ENCODE results near the gene NDUFB8.

NDUFB8 gene

DNA sequence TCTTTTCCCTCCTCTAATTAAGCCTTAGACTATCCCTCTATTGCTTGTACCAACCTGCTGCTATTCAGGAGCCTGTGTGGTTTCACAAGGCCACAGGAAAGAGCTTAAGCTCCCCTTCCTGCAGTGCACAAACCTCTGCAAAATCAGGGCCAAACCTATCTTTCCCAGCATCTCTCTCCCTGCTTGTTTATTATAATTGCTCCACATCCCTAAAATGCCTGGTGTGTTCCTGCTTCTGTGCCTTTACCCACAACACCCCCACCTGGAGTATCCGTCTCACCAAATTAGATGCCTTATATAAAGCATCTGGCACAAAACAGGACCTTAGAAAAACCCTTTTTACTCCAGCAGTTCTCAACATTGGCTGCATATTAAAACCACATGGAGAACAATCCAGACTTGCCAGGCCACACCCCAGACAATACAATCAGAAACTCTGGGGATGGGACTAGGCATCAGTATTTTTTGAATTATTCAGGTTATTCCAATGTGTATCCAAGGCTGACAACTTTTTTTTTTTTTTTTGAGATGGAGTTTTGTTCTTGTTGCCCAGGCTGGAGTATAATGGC, 26.7 kb downstream of the NDUFB8 start:
- no peak overlapping the region for H2AK5ac ChIP-seq (ENCODE audit: low read length)
- H4K91ac ChIP-seq (ENCODE audit: low read depth, low read length) = no peak overlapping the region
- no peaks in the 10 kb centered on the region for H3K27me3 ChIP-seq (ENCODE audit: insufficient read depth, low read length)
- H3K9ac ChIP-seq (ENCODE audit: low read length) = no peak overlapping the region
- H3K4ac ChIP-seq (ENCODE audit: low read depth, low read length) = no peak overlapping the region
- no peak overlapping the region for H2BK12ac ChIP-seq (ENCODE audit: low read length)
- no peaks in the 10 kb centered on the region for H3K9me3 ChIP-seq (ENCODE audit: insufficient read depth, low read depth, low read length)
- H2AFZ ChIP-seq (ENCODE audit: insufficient read depth, low read length, poor library complexity) = no peak overlapping the region
- no peak overlapping the region for H3K23ac ChIP-seq (ENCODE audit: low read length)
- no peak overlapping the region for H2BK5ac ChIP-seq (ENCODE audit: low read depth, low read length, poor library complexity)
- H3K27ac ChIP-seq (ENCODE audit: low read depth, low read length) = no peak overlapping the region
- no peaks in the 10 kb centered on the region for H3K79me2 ChIP-seq (ENCODE audit: control insufficient read depth, insufficient read depth, low read length, poor library complexity)
- no peak overlapping the region for H4K12ac ChIP-seq (ENCODE audit: low read depth, low read length)
- H3K36me3 ChIP-seq (ENCODE audit: control insufficient read depth in 1 of 2, insufficient read depth in 2 of 2, low read length in 2 of 2) = peaks cover 0 to 7% of the 10 kb centered on the region in 2 experiments
- peaks cover 3% of the 10 kb centered on the region for H3K79me1 ChIP-seq (ENCODE audit: low read length)
- WGBS (ENCODE audit: extremely low coverage, insufficient coverage, insufficient read length) = no CpG with 5 or more reads among the region's 1 CpG
- H2BK120ac ChIP-seq (ENCODE audit: insufficient read depth, low read length, poor library complexity) = no peak overlapping the region
- H3K14ac ChIP-seq (ENCODE audit: low read length) = no peak overlapping the region
- no peak overlapping the region for H3K4me2 ChIP-seq (ENCODE audit: low read length)
- H3K4me1 ChIP-seq (ENCODE audit: control insufficient read depth in 1 of 2, insufficient read depth in 2 of 2, low read length in 2 of 2) = peaks cover 13 to 18% of the 10 kb centered on the region in 2 experiments
- H3K4me3 ChIP-seq (ENCODE audit: low read depth, low read length) = no peak overlapping the region
- H4K8ac ChIP-seq (ENCODE audit: low read depth, low read length) = no peak overlapping the region
- no peak overlapping the region for H3K18ac ChIP-seq (ENCODE audit: low read length)
- DNase-seq = no peak

GRCh38 chr10:100501423-100501822, 28.2 kb downstream of the NDUFB8 start:
- no peak overlapping the region for H3K9ac ChIP-seq (ENCODE audit: low read length)
- H2AFZ ChIP-seq (ENCODE audit: insufficient read depth, low read length, poor library complexity) = no peak overlapping the region
- no peaks in the 10 kb centered on the region for H3K27me3 ChIP-seq (ENCODE audit: insufficient read depth, low read length)
- H3K79me1 ChIP-seq (ENCODE audit: low read length) = no peaks in the 10 kb centered on the region
- H3K36me3 ChIP-seq (ENCODE audit: control insufficient read depth in 1 of 2, insufficient read depth in 2 of 2, low read length in 2 of 2) = peaks cover 2 to 12% of the 10 kb centered on the region in 2 experiments
- H2BK120ac ChIP-seq (ENCODE audit: insufficient read depth, low read length, poor library complexity) = no peak overlapping the region
- no peak overlapping the region for H3K18ac ChIP-seq (ENCODE audit: low read length)
- no peak for DNase-seq
- H3K79me2 ChIP-seq (ENCODE audit: control insufficient read depth, insufficient read depth, low read length, poor library complexity) = no peaks in the 10 kb centered on the region
- H3K4me1 ChIP-seq (ENCODE audit: control insufficient read depth in 1 of 2, insufficient read depth in 2 of 2, low read length in 2 of 2) = peaks cover 0 to 4% of the 10 kb centered on the region in 2 experiments
- no peak overlapping the region for H2AK5ac ChIP-seq (ENCODE audit: low read length)
- no peak overlapping the region for H4K91ac ChIP-seq (ENCODE audit: low read depth, low read length)
- no peak overlapping the region for H3K14ac ChIP-seq (ENCODE audit: low read length)
- no peak overlapping the region for H4K12ac ChIP-seq (ENCODE audit: low read depth, low read length)
- no peak overlapping the region for H3K4ac ChIP-seq (ENCODE audit: low read depth, low read length)
- H2BK5ac ChIP-seq (ENCODE audit: low read depth, low read length, poor library complexity) = no peak overlapping the region
- no peaks in the 10 kb centered on the region for H3K9me3 ChIP-seq (ENCODE audit: insufficient read depth, low read depth, low read length)
- H3K27ac ChIP-seq (ENCODE audit: low read depth, low read length) = no peak overlapping the region
- no peak overlapping the region for H3K23ac ChIP-seq (ENCODE audit: low read length)
- H4K8ac ChIP-seq (ENCODE audit: low read depth, low read length) = no peak overlapping the region
- no peak overlapping the region for H2BK12ac ChIP-seq (ENCODE audit: low read length)
- H3K4me2 ChIP-seq (ENCODE audit: low read length) = no peak overlapping the region
- no peak overlapping the region for H3K4me3 ChIP-seq (ENCODE audit: low read depth, low read length)

GRCh38 chr10:100498059-100498458, 31.6 kb downstream of the NDUFB8 start:
- Histone ChIP-seq H3K4ac (ENCODE audit: low read depth, low read length) (no peak overlapping the region), H4K8ac (ENCODE audit: low read depth, low read length) (no peak overlapping the region), H2AFZ (ENCODE audit: insufficient read depth, low read length, poor library complexity) (no peak overlapping the region), H2BK5ac (ENCODE audit: low read depth, low read length, poor library complexity) (no peak overlapping the region), H3K79me2 (ENCODE audit: control insufficient read depth, insufficient read depth, low read length, poor library complexity) (no peaks in the 10 kb centered on the region), H2AK5ac (ENCODE audit: low read length) (no peak overlapping the region), H3K27me3 (ENCODE audit: insufficient read depth, low read length) (no peaks in the 10 kb centered on the region), H3K4me3 (ENCODE audit: low read depth, low read length) (peak overlapping the region; percentile 33), H3K23ac (ENCODE audit: low read length) (no peak overlapping the region), H2BK120ac (ENCODE audit: insufficient read depth, low read length, poor library complexity) (no peak overlapping the region), H3K9me3 (ENCODE audit: insufficient read depth, low read depth, low read length) (peaks cover 2% of the 10 kb centered on the region), H3K79me1 (ENCODE audit: low read length) (no peaks in the 10 kb centered on the region), H3K27ac (ENCODE audit: low read depth, low read length) (no peak overlapping the region), H3K36me3 (ENCODE audit: control insufficient read depth in 1 of 2, insufficient read depth in 2 of 2, low read length in 2 of 2) (peaks cover 6 to 9% of the 10 kb centered on the region in 2 experiments), H3K14ac (ENCODE audit: low read length) (no peak overlapping the region), H3K4me2 (ENCODE audit: low read length) (no peak overlapping the region), H4K91ac (ENCODE audit: low read depth, low read length) (no peak overlapping the region), H3K18ac (ENCODE audit: low read length) (no peak overlapping the region), H3K4me1 (ENCODE audit: control insufficient read depth in 1 of 2, insufficient read depth in 2 of 2, low read length in 2 of 2) (no peaks in the 10 kb centered on the region), H2BK12ac (ENCODE audit: low read length) (no peak overlapping the region), H3K9ac (ENCODE audit: low read length) (no peak overlapping the region), H4K12ac (ENCODE audit: low read depth, low read length) (no peak overlapping the region)
- no peak for DNase-seq
- WGBS (ENCODE audit: extremely low coverage, insufficient coverage, insufficient read length) = no CpG with 5 or more reads among the region's 4 CpGs

DNA sequence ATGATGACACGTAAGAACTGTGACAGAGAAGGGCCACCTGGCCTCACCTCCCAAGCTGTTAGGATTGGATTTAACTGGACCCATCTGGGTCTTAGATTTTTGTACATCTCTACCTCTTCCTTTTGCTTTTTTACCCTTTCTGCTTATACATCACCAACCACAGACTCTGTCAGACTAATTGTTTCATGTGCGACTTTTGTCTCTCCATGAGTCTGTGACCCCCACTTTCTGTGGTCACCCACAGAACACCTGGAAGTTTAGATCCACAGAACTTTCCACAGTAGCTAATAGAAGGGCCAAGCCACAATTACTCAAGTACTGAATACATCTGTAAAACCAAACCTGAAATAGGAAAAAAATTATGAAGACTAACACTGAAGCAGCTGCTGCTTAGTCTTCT, 33.1 kb downstream of the NDUFB8 start:
- no peak overlapping the region for H2BK120ac ChIP-seq (ENCODE audit: insufficient read depth, low read length, poor library complexity)
- no peak overlapping the region for H4K91ac ChIP-seq (ENCODE audit: low read depth, low read length)
- no peak overlapping the region for H3K9ac ChIP-seq (ENCODE audit: low read length)
- no peak overlapping the region for H2BK5ac ChIP-seq (ENCODE audit: low read depth, low read length, poor library complexity)
- H4K8ac ChIP-seq (ENCODE audit: low read depth, low read length) = no peak overlapping the region
- no peaks in the 10 kb centered on the region for H3K27me3 ChIP-seq (ENCODE audit: insufficient read depth, low read length)
- no peak overlapping the region for H2BK12ac ChIP-seq (ENCODE audit: low read length)
- H3K14ac ChIP-seq (ENCODE audit: low read length) = no peak overlapping the region
- H3K36me3 ChIP-seq (ENCODE audit: control insufficient read depth in 1 of 2, insufficient read depth in 2 of 2, low read length in 2 of 2) = peaks cover 6 to 9% of the 10 kb centered on the region in 2 experiments
- peaks cover 2% of the 10 kb centered on the region for H3K9me3 ChIP-seq (ENCODE audit: insufficient read depth, low read depth, low read length)
- no peak overlapping the region for H4K12ac ChIP-seq (ENCODE audit: low read depth, low read length)
- WGBS (ENCODE audit: extremely low coverage, insufficient coverage, insufficient read length) = no CpG with 5 or more reads among the region's 2 CpGs
- H3K4ac ChIP-seq (ENCODE audit: low read depth, low read length) = no peak overlapping the region
- no peaks in the 10 kb centered on the region for H3K79me2 ChIP-seq (ENCODE audit: control insufficient read depth, insufficient read depth, low read length, poor library complexity)
- no peaks in the 10 kb centered on the region for H3K4me1 ChIP-seq (ENCODE audit: control insufficient read depth in 1 of 2, insufficient read depth in 2 of 2, low read length in 2 of 2)
- no peaks in the 10 kb centered on the region for H3K79me1 ChIP-seq (ENCODE audit: low read length)
- no peak overlapping the region for H3K4me2 ChIP-seq (ENCODE audit: low read length)
- no peak overlapping the region for H3K18ac ChIP-seq (ENCODE audit: low read length)
- H2AFZ ChIP-seq (ENCODE audit: insufficient read depth, low read length, poor library complexity) = no peak overlapping the region
- H3K23ac ChIP-seq (ENCODE audit: low read length) = no peak overlapping the region
- no peak overlapping the region for H3K4me3 ChIP-seq (ENCODE audit: low read depth, low read length)
- no peak overlapping the region for H2AK5ac ChIP-seq (ENCODE audit: low read length)
- no peak overlapping the region for H3K27ac ChIP-seq (ENCODE audit: low read depth, low read length)
- no peak for DNase-seq
